K562 (cell line): ENCODE data around the gene ABCA3. TPM values are rescaled to one million over a fixed set of nuclear protein-coding genes. Genes with fewer than 3 reads are reported as not detected.

Source experiments
- ATAC-seq: fragments of 200-7000 bp; cut with Tn5 transposase; 3 replicates; pipeline ENCODE4 v1.9.1; 2020; ENCODE audit warnings: moderate library complexity
- BruUV-seq: library from RNA; stranded (reverse); fragments of 400-500 nt; replicated peaks from 2 replicates; lab custom pipeline; 2021; lab: Mats Ljungman, UMichigan
- CTCF ChIA-PET: fragments of 300-600 bp; formaldehyde crosslinking; extraction: SDS; loops from one replicate; lab custom pipeline; 2021; ENCODE audit warnings: low intra/inter-chr PET ratio; lab: Yijun Ruan, JAX
- POLR2A ChIA-PET: fragments of 300-600, 350-650 bp; sonication (Branson Sonifier 250); formaldehyde crosslinking; extraction: SDS; loops from one replicate; lab custom pipeline; 2021; ENCODE audit warnings: antibody characterized with exemption, inconsistent platforms; lab: Yijun Ruan, JAX
- DNase-seq, 4 experiments: peaks; one replicate each; pipeline versions ENCODE4 v3.0.0 to v3.0.0-alpha.2; 2011 to 2018; ENCODE audit warnings: low spot score in 3 of 4, mixed read lengths in 3 of 4; ENCODE audit errors: extremely low read depth in 1 of 4
- FAIRE-seq: peaks from 2 replicates; lab custom pipeline; 2011; peaks lifted over from hg19 to GRCh38; lab: Jason Lieb, UNC
- H2AFZ ChIP-seq: 2 replicates; pipeline ENCODE4 v1.6.0; 2011; ENCODE audit warnings: low read depth, low read length, control low read depth, inconsistent platforms
- H3K27ac ChIP-seq: fragments of 200-600 bp; 3 replicates; pipeline ENCODE4 v1.8.0; 2011; ENCODE audit warnings: low read depth, mild to moderate bottlenecking, control low read depth, inconsistent platforms, low read length, moderate library complexity, mixed read lengths; ENCODE audit errors: extremely low read depth
- H3K27me3 ChIP-seq, 2 experiments: fragments of 300-600 bp in 1 of 2; 2 replicates in 1 of 2; 3 replicates in 1 of 2; pipeline versions ENCODE4 v1.6.0 to v1.8.0; 2011; ENCODE audit warnings: inconsistent platforms in 2 of 2, low read length in 2 of 2, mild to moderate bottlenecking in 1 of 2, mixed read lengths in 1 of 2, moderate library complexity in 1 of 2; ENCODE audit not compliant: control insufficient read depth in 2 of 2, insufficient read depth in 2 of 2
- H3K36me3 ChIP-seq: fragments of 300-600 bp; 3 replicates; pipeline ENCODE4 v1.8.0; 2011; ENCODE audit warnings: mild to moderate bottlenecking, low read length, inconsistent platforms; ENCODE audit not compliant: control insufficient read depth, insufficient read depth
- H3K4me1 ChIP-seq, 2 experiments: fragments of 200-600 bp in 1 of 2; replicated peaks in 1 of 2; 2 replicates in 1 of 2; 3 replicates in 1 of 2; pipeline versions ENCODE4 v1.5.1 to v1.8.0; 2011; ENCODE audit warnings: inconsistent platforms in 2 of 2, low read length in 2 of 2, mild to moderate bottlenecking in 1 of 2, mixed read lengths in 1 of 2, moderate library complexity in 1 of 2; ENCODE audit not compliant: control insufficient read depth in 2 of 2, insufficient read depth in 2 of 2
- H3K4me2 ChIP-seq: 2 replicates; pipeline ENCODE4 v1.6.1; 2011; ENCODE audit warnings: low read length, control low read depth, inconsistent platforms, mixed read lengths; ENCODE audit not compliant: insufficient read depth
- H3K4me3 ChIP-seq: fragments of 200-600 bp; sonication (generic), shearing (Covaris generic); 2 replicates; pipeline ENCODE4 v1.5.1; 2016; ENCODE audit warnings: control low read depth, inconsistent platforms
- H3K79me2 ChIP-seq: fragments of 200-600 bp; 3 replicates; pipeline ENCODE4 v1.8.0; 2011; ENCODE audit warnings: low read length, inconsistent platforms; ENCODE audit not compliant: control insufficient read depth, insufficient read depth
- H3K9ac ChIP-seq, 2 experiments: 2 replicates each; pipeline versions ENCODE4 v1.6.0 to v1.6.1; 2011; ENCODE audit warnings: low read depth in 2 of 2, low read length in 2 of 2, control low read depth in 1 of 2, inconsistent platforms in 1 of 2, mild to moderate bottlenecking in 1 of 2, mixed read lengths in 1 of 2; ENCODE audit not compliant: insufficient read depth in 1 of 2
- H3K9me1 ChIP-seq: one replicate; pipeline ENCODE4 v1.6.0; 2011; ENCODE audit warnings: inconsistent platforms, mild to moderate bottlenecking, low read length, moderate library complexity; ENCODE audit not compliant: control insufficient read depth, insufficient read depth
- H3K9me3 ChIP-seq: replicated peaks from 2 replicates; pipeline ENCODE4 v1.5.1; 2011; ENCODE audit warnings: low read depth, low read length, inconsistent platforms; ENCODE audit not compliant: control insufficient read depth, insufficient read depth
- H4K20me1 ChIP-seq: replicated peaks from 2 replicates; pipeline ENCODE4 v1.6.1; 2011; ENCODE audit warnings: low read length, inconsistent platforms, mixed read lengths; ENCODE audit not compliant: control insufficient read depth, insufficient read depth
- HMG20B ChIP-seq: fragments of 250-450 bp; sonication (Bioruptor Pico); IDR thresholded peaks from 2 replicates; pipeline ENCODE4 v1.5.0; 2021; ENCODE audit warnings: mild to moderate bottlenecking
- HOMEZ ChIP-seq: fragments of 250-450 bp; sonication (Bioruptor Pico); IDR thresholded peaks from 2 replicates; pipeline ENCODE4 v1.4.0; 2020; ENCODE audit warnings: mild to moderate bottlenecking, moderate library complexity
- POLR2G ChIP-seq: fragments of 200-400 bp; formaldehyde crosslinking; IDR thresholded peaks from 2 replicates; pipeline ENCODE4 v1.6.1; 2017; ENCODE audit warnings: low read depth, mild to moderate bottlenecking, antibody characterized with exemption, low read length, moderate library complexity
- WGBS: fragments of 100-300 bp; shearing (Covaris generic); methylation state at CpG from one replicate; pipeline ENCODE4 v1.1.6; 2016; ENCODE audit warnings: low coverage, mixed read lengths; ENCODE audit not compliant: insufficient coverage; ENCODE audit errors: missing lambda C conversion rate; 5-methylcytosine and 5-hydroxymethylcytosine counted together
- in situ Hi-C: fragments of 300-500 bp; cut with MboI; formaldehyde crosslinking; loops from 4 replicates; pipeline ENCODE4 v1.15.0; 2018; ENCODE audit warnings: inconsistent platforms, mixed read lengths
- intact Hi-C: fragments of 100-400 bp; cut with micrococcal nuclease; formaldehyde crosslinking; loops from 2 replicates; pipeline ENCODE4 v1.14.2; 2022
- polyA plus RNA-seq, 8 experiments: library from polyadenylated mRNA; depleted of rRNA in 4 of 8; stranded (reverse) in 5 of 8; unstranded in 3 of 8; fragments of >200 nt; fragmentation: Nextera tagmentation in 2 of 8; fragmentation: Illumina TruSeq in 1 of 8; extraction: Ambion mirVana in 2 of 8; extraction: Trizol in 1 of 8; gene quantifications; 2 replicates each; pipeline versions ENCODE4 v1.2.1 to v1.2.3, GENCODE V29; 2011 to 2014; ENCODE audit warnings: inconsistent platforms in 1 of 8, missing spikeins in 1 of 8
- total RNA-seq, 7 experiments: library from RNA; depleted of rRNA in 6 of 7; stranded (reverse); fragments of >200 nt in 6 of 7; fragmentation: Illumina TruSeq in 2 of 7; extraction: Trizol in 2 of 7; gene quantifications; 2 replicates each; pipeline versions ENCODE4 v1.2.1 to v1.2.3, GENCODE V29; 2011 to 2021; ENCODE audit warnings: low replicate concordance in 1 of 7

Gene ABCA3
- total and polyA plus RNA-seq, 9 of the 15 experiments (the other 6 are each of a cell fraction or from before 2014, with no cell fraction given), result 0.66 to 23.7 (median 6.9) TPM

- Histone ChIP-seq H3K4me1 (peaks cover 6 to 24% of the 10 kb centered on the region in 2 experiments; a peak in 4 of 5 replicates), H2AFZ (no peak overlapping the region), H3K36me3 (peaks cover 35% of the 10 kb centered on the region; the same call in 2 of the 3 replicates), H3K9me3 (no peaks in the 10 kb centered on the region), H4K20me1 (no peaks in the 10 kb centered on the region; the same call in 1 of the 2 replicates), H3K27ac (no peak overlapping the region), H3K4me2 (no peak overlapping the region), H3K9ac (peak overlapping the region in 1 of 2 experiments; percentile 11; a peak in 1 of 4 replicates), H3K79me2 (no peaks in the 10 kb centered on the region), H3K4me3 (no peak overlapping the region), H3K27me3 (no peaks in the 10 kb centered on the region), H3K9me1 (no peaks in the 10 kb centered on the region)
- no TSS peak for BruUV-seq
- ChIA-PET CTCF (no interaction called here), POLR2A (interaction anchor here (0.8 kb wide), 1 partner anchor 52 kb away, joined by 3 read pairs; no protein-coding TSS in a partner anchor)
- 87% methylated on average over 24 of the region's 31 CpGs for WGBS
- ATAC-seq (no peak), DNase-seq (no peak), FAIRE-seq (no peak)
- intact Hi-C loops, result no loop called here
- TF ChIP-seq POLR2G (peak; percentile 27; the same call in 1 of the 2 replicates), HMG20B (no peak), HOMEZ (CRISPR knock-in tag) (no peak)
- in situ Hi-C loops, result no loop called here
These were observed 41.2 kb downstream of the ABCA3 start for GRCh38 chr16:2299121-2299914.
